CD4-positive, alpha-beta T cell (primary cell): Measurements from ENCODE around the gene PIK3C2G. TPM values are rescaled to one million over a fixed set of nuclear protein-coding genes. Genes with fewer than 3 reads are reported as not detected.

Experiments
- ATAC-seq: fragments of 200-7000 bp; cut with Tn5 transposase; one replicate; pipeline ENCODE4 v1.10.0; 2022; ENCODE audit warnings: mild to moderate bottlenecking; ENCODE audit not compliant: poor library complexity
- CTCF ChIA-PET: fragments of 350-600 bp; sonication (Branson Sonifier 250); formaldehyde crosslinking; loops from one replicate; lab custom pipeline; 2021; ENCODE audit warnings: antibody characterized with exemption, inconsistent platforms; lab: Charles Lee
- POLR2A ChIA-PET: fragments of 350-600 bp; sonication (Branson Sonifier 250); formaldehyde crosslinking; loops from one replicate; lab custom pipeline; 2021; ENCODE audit warnings: antibody characterized with exemption, inconsistent platforms; lab: Charles Lee
- DNase-seq, 14 experiments: peaks; one replicate each; pipeline ENCODE4 v3.0.0-alpha.2; 2013 to 2020; ENCODE audit warnings: mixed read lengths in 2 of 14
- H3K27ac ChIP-seq, 2 donors: one replicate each; pipeline versions ENCODE4 v1.5.1 to v1.7.0; 2013; ENCODE audit warnings: low read length in 2 of 2, low read depth in 1 of 2, mild to moderate bottlenecking in 1 of 2
- H3K27me3 ChIP-seq, 2 experiments: 1 replicate in 1 of 2; 2 replicates in 1 of 2; pipeline versions ENCODE4 v1.6.1 to v1.7.0; 2013; ENCODE audit warnings: low read length in 2 of 2, control low read depth in 1 of 2, mild to moderate bottlenecking in 1 of 2, moderate library complexity in 1 of 2; ENCODE audit not compliant: insufficient read depth in 2 of 2, control insufficient read depth in 1 of 2
- H3K36me3 ChIP-seq: one replicate; pipeline ENCODE4 v1.6.1; 2013; ENCODE audit warnings: low read length, control low read depth; ENCODE audit not compliant: insufficient read depth
- H3K4me1 ChIP-seq: one replicate; pipeline ENCODE4 v1.6.1; 2013; ENCODE audit warnings: low read length, control low read depth; ENCODE audit not compliant: insufficient read depth
- H3K4me3 ChIP-seq: one replicate; pipeline ENCODE4 v1.5.1; 2013; ENCODE audit warnings: mild to moderate bottlenecking, low read length, moderate library complexity
- H3K9me3 ChIP-seq, 2 experiments: 1 replicate in 1 of 2; 2 replicates in 1 of 2; pipeline versions ENCODE4 v1.6.1 to v1.7.0; 2013; ENCODE audit warnings: low read length in 2 of 2, mild to moderate bottlenecking in 2 of 2, control low read depth in 1 of 2, moderate library complexity in 1 of 2; ENCODE audit not compliant: control insufficient read depth in 1 of 2, insufficient read depth in 1 of 2
- H3K27ac Mint-ChIP-seq: one replicate; pipeline ENCODE4 v1.8.0; 2020; ENCODE audit warnings: mixed read lengths
- H3K27me3 Mint-ChIP-seq: one replicate; pipeline ENCODE4 v1.8.0; 2021; ENCODE audit warnings: mixed read lengths
- H3K36me3 Mint-ChIP-seq: one replicate; pipeline ENCODE4 v1.8.0; 2021; ENCODE audit warnings: low read depth, mixed read lengths
- H3K4me1 Mint-ChIP-seq: one replicate; pipeline ENCODE4 v1.8.0; 2021; ENCODE audit warnings: low read depth, mixed read lengths
- H3K4me3 Mint-ChIP-seq: one replicate; pipeline ENCODE4 v1.8.0; 2020; ENCODE audit warnings: mild to moderate bottlenecking, mixed read lengths
- H3K9me3 Mint-ChIP-seq: one replicate; pipeline ENCODE4 v1.8.0; 2020; ENCODE audit warnings: mixed read lengths
- intact Hi-C, 2 experiments: fragments of 100-400 bp; cut with DNase I in 1 of 2; cut with micrococcal nuclease in 1 of 2; formaldehyde crosslinking; loops; one replicate each; pipeline versions ENCODE4 v1.15.1 to v1.9.0; 2023 to 2025; cut with DNase I, micrococcal nuclease
- total RNA-seq, 174 experiments: library from RNA in 2 of 174; stranded (reverse) in 2 of 174; gene quantifications; one replicate each; pipeline ENCODE4 v1.2.3 and lab custom pipeline; 2021 to 2026
- TF ChIP-seq, protein P1 (sequence below): fragments of 200-600 bp; IDR thresholded peaks from one replicate; pipeline ENCODE4 v1.8.0; 2022; ENCODE audit warnings: antibody characterized with exemption, mild to moderate bottlenecking

Gene PIK3C2G
- total RNA-seq, 2 experiments from 2014 or later: not detected

DNA sequence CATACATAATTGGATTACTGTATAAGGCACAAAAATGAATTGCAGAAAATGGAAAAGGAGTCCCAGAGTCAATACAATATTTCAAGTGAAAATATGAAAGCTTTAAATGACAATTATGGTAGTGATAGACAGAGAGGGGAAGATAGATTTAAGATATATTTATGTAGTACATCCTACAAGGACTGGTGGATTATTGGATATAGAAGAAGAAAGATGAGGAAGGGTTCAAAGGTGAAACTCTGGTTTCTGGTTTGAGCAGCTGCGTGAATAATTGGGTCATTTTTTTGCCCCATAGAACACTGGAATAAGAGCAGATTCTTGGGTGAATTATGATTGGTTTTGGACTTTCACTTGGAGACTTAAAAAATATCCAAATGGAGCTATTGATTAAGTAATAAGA, 19.4 kb downstream of the PIK3C2G start:
- Mint-ChIP-seq H3K4me1 (no peaks in the 10 kb centered on the region), H3K27ac (no peak overlapping the region), H3K27me3 (no peaks in the 10 kb centered on the region), H3K36me3 (no peaks in the 10 kb centered on the region), H3K4me3 (no peak overlapping the region), H3K9me3 (no peaks in the 10 kb centered on the region)
- CTCF ChIA-PET: no interaction called here
- intact Hi-C loops: no loop called here
- Histone ChIP-seq H3K9me3 (peaks cover 0 to 5% of the 10 kb centered on the region in 2 experiments), H3K4me3 (no peak overlapping the region), H3K36me3 (no peaks in the 10 kb centered on the region), H3K27ac (no peak overlapping the region), H3K4me1 (no peaks in the 10 kb centered on the region), H3K27me3 (no peaks in the 10 kb centered on the region)
- TF ChIP-seq, protein P1, sequence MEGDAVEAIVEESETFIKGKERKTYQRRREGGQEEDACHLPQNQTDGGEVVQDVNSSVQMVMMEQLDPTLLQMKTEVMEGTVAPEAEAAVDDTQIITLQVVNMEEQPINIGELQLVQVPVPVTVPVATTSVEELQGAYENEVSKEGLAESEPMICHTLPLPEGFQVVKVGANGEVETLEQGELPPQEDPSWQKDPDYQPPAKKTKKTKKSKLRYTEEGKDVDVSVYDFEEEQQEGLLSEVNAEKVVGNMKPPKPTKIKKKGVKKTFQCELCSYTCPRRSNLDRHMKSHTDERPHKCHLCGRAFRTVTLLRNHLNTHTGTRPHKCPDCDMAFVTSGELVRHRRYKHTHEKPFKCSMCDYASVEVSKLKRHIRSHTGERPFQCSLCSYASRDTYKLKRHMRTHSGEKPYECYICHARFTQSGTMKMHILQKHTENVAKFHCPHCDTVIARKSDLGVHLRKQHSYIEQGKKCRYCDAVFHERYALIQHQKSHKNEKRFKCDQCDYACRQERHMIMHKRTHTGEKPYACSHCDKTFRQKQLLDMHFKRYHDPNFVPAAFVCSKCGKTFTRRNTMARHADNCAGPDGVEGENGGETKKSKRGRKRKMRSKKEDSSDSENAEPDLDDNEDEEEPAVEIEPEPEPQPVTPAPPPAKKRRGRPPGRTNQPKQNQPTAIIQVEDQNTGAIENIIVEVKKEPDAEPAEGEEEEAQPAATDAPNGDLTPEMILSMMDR: no peak
- ATAC-seq: no peak
- POLR2A ChIA-PET: no interaction called here
- no peak for DNase-seq

GRCh38 chr12:18281941-18282340, 20.6 kb downstream of the PIK3C2G start:
- Mint-ChIP-seq H3K27ac (no peak overlapping the region), H3K36me3 (no peaks in the 10 kb centered on the region), H3K4me1 (no peaks in the 10 kb centered on the region), H3K27me3 (no peaks in the 10 kb centered on the region), H3K9me3 (no peaks in the 10 kb centered on the region), H3K4me3 (no peak overlapping the region)
- TF ChIP-seq, protein P1: no peak
- Histone ChIP-seq H3K9me3 (peaks cover 0 to 5% of the 10 kb centered on the region in 2 experiments), H3K36me3 (no peaks in the 10 kb centered on the region), H3K4me1 (no peaks in the 10 kb centered on the region), H3K27me3 (no peaks in the 10 kb centered on the region), H3K27ac (no peak overlapping the region), H3K4me3 (no peak overlapping the region)
- no peak for ATAC-seq
- POLR2A ChIA-PET: no interaction called here
- CTCF ChIA-PET: no interaction called here
- DNase-seq: no peak
- intact Hi-C loops: no loop called here

GRCh38 chr12:18283831-18284230, 22.5 kb downstream of the PIK3C2G start:
- Histone ChIP-seq H3K27ac (no peak overlapping the region), H3K9me3 (peaks cover 3 to 5% of the 10 kb centered on the region in 2 experiments), H3K4me3 (no peak overlapping the region), H3K4me1 (no peaks in the 10 kb centered on the region), H3K27me3 (no peaks in the 10 kb centered on the region), H3K36me3 (no peaks in the 10 kb centered on the region)
- intact Hi-C loops: no loop called here
- ChIA-PET POLR2A (no interaction called here), CTCF (no interaction called here)
- H3K27ac Mint-ChIP-seq: no peak overlapping the region
- ATAC-seq (no peak), DNase-seq (no peak)
- TF ChIP-seq, protein P1: no peak
- H3K36me3 Mint-ChIP-seq: no peaks in the 10 kb centered on the region
- no peaks in the 10 kb centered on the region for H3K9me3 Mint-ChIP-seq
- no peak overlapping the region for H3K4me3 Mint-ChIP-seq
- H3K27me3 Mint-ChIP-seq: no peaks in the 10 kb centered on the region
- H3K4me1 Mint-ChIP-seq: no peaks in the 10 kb centered on the region
